HCT116 (cell line): Measurements from ENCODE around the gene SLC28A2. TPM values are rescaled to one million over a fixed set of nuclear protein-coding genes. Genes with fewer than 3 reads are reported as not detected.

Experiments
- ATAC-seq: fragments of 200-7000 bp; cut with Tn5 transposase; 2 replicates; pipeline ENCODE4 v1.9.1; 2020; ENCODE audit warnings: mild to moderate bottlenecking, moderate library complexity
- BruUV-seq: library from RNA; stranded (reverse); fragments of 400-500 nt; replicated peaks from 2 replicates; lab custom pipeline; 2021; lab: Mats Ljungman, UMichigan
- CTCF ChIA-PET: fragments of 300-600 bp; sonication (Branson Sonifier 250); formaldehyde crosslinking; loops from one replicate; lab custom pipeline; 2021; ENCODE audit warnings: antibody characterized with exemption; lab: Charles Lee
- POLR2A ChIA-PET: fragments of 300-600, 350-600 bp; sonication (Branson Sonifier 250); formaldehyde crosslinking; loops from one replicate; lab custom pipeline; 2021; ENCODE audit warnings: antibody characterized with exemption; lab: Charles Lee
- RAD21 ChIA-PET, 2 experiments: fragments of 300-600 bp; sonication (Branson Sonifier 250); formaldehyde crosslinking; loops; one replicate each; lab custom pipeline; 2023; ENCODE audit warnings: low total read pairs in 2 of 2; ENCODE audit not compliant: uncharacterized antibody in 2 of 2, unreplicated experiment in 2 of 2, low non-redundant PET in 1 of 2; lab: Charles Lee
- DNase-seq: peaks from one replicate; pipeline ENCODE4 v3.0.0-alpha.2; 2010; ENCODE audit warnings: low read depth, low spot score
- H2AFZ ChIP-seq: fragments of 200-600 bp; shearing (Covaris generic), sonication (generic); 2 replicates; pipeline ENCODE4 v1.6.1; 2017; ENCODE audit warnings: low read depth, mixed run types, mixed read lengths, antibody characterized with exemption, low read length; ENCODE audit not compliant: poor library complexity, severe bottlenecking
- H3K27ac ChIP-seq: 2 replicates; pipeline ENCODE4 v1.5.1; 2012; ENCODE audit warnings: low read depth, low read length
- H3K27me3 ChIP-seq: fragments of 200-600 bp; sonication (generic); 2 replicates; pipeline ENCODE4 v1.6.1; 2016; ENCODE audit warnings: mixed run types, low read length, mixed read lengths; ENCODE audit not compliant: insufficient read depth
- H3K36me3 ChIP-seq, 2 experiments: fragments of 200-500 bp in 1 of 2; fragments of 200-600 bp in 1 of 2; sonication (Bioruptor generic) in 1 of 2; sonication (generic) in 1 of 2; 2 replicates each; pipeline versions ENCODE4 v1.5.1 to v1.6.1; 2014 to 2016; ENCODE audit warnings: low read length in 2 of 2, inconsistent platforms in 1 of 2, mixed read lengths in 1 of 2, mixed run types in 1 of 2; ENCODE audit not compliant: insufficient read depth in 2 of 2, control insufficient read depth in 1 of 2
- H3K4me1 ChIP-seq, 2 experiments: fragments of 200-600 bp in 1 of 2; sonication (generic) in 1 of 2; 2 replicates each; pipeline versions ENCODE4 v1.5.1 to v1.6.1; 2012 to 2017; ENCODE audit warnings: low read length in 2 of 2, inconsistent platforms in 1 of 2, mild to moderate bottlenecking in 1 of 2, mixed read lengths in 1 of 2, mixed run types in 1 of 2, moderate library complexity in 1 of 2; ENCODE audit not compliant: insufficient read depth in 2 of 2, control insufficient read depth in 1 of 2
- H3K4me2 ChIP-seq: fragments of 200-600 bp; sonication (generic); 2 replicates; pipeline ENCODE4 v1.6.1; 2017; ENCODE audit warnings: mixed run types, low read length, mixed read lengths
- H3K4me3 ChIP-seq, 2 experiments: fragments of 200-600 bp in 1 of 2; sonication (generic) in 1 of 2; replicated peaks in 1 of 2; 2 replicates each; pipeline ENCODE4 v1.5.1; 2011 to 2016; ENCODE audit warnings: low read length in 2 of 2, control low read depth in 1 of 2, low read depth in 1 of 2, mild to moderate bottlenecking in 1 of 2, mixed read lengths in 1 of 2, mixed run types in 1 of 2
- H3K79me2 ChIP-seq: fragments of 200-600 bp; sonication (generic); 2 replicates; pipeline ENCODE4 v1.6.1; 2017; ENCODE audit warnings: mild to moderate bottlenecking, mixed run types, low read length, moderate library complexity, mixed read lengths; ENCODE audit not compliant: insufficient read depth
- H3K9ac ChIP-seq: fragments of 200-600 bp; sonication (generic); 2 replicates; pipeline ENCODE4 v1.6.1; 2016; ENCODE audit warnings: low read length, mixed read lengths
- H3K9me2 ChIP-seq: fragments of 200-600 bp; sonication (generic), shearing (Covaris generic); 2 replicates; pipeline ENCODE4 v1.6.1; 2017; ENCODE audit warnings: mixed run types, mild to moderate bottlenecking, moderate library complexity; ENCODE audit not compliant: insufficient read depth
- H3K9me3 ChIP-seq, 2 experiments: fragments of 200-500 bp in 1 of 2; fragments of 200-600 bp in 1 of 2; sonication (Bioruptor generic) in 1 of 2; sonication (generic) in 1 of 2; 2 replicates each; pipeline ENCODE4 v1.6.1; 2014 to 2017; ENCODE audit warnings: low read length in 2 of 2, mixed read lengths in 2 of 2, inconsistent platforms in 1 of 2, low read depth in 1 of 2, mild to moderate bottlenecking in 1 of 2, mixed run types in 1 of 2, moderate library complexity in 1 of 2; ENCODE audit not compliant: control insufficient read depth in 1 of 2, insufficient read depth in 1 of 2
- H4K20me1 ChIP-seq: fragments of 200-600 bp; sonication (generic), shearing (Covaris generic); 2 replicates; pipeline ENCODE4 v1.6.1; 2017; ENCODE audit warnings: mixed run types, mild to moderate bottlenecking, moderate library complexity; ENCODE audit not compliant: insufficient read depth
- CEBPB ChIP-seq: IDR thresholded peaks from 2 replicates; pipeline ENCODE4 v1.6.1; 2012; ENCODE audit warnings: low read depth
- CTCF ChIP-seq, 3 experiments: fragments of 200-600 bp in 1 of 3; sonication (generic) in 1 of 3; IDR thresholded peaks in 2 of 3; conservative IDR thresholded peaks in 1 of 3; 2 replicates each; pipeline ENCODE4 v1.5.1; 2012 to 2017; ENCODE audit warnings: low read depth in 2 of 3, low read length in 2 of 3, antibody characterized with exemption in 1 of 3, borderline replicate concordance in 1 of 3, control low read depth in 1 of 3, mild to moderate bottlenecking in 1 of 3, mixed read lengths in 1 of 3, mixed run types in 1 of 3, moderate library complexity in 1 of 3; ENCODE audit not compliant: insufficient read depth in 1 of 3
- ELF1 ChIP-seq: IDR thresholded peaks from 2 replicates; pipeline ENCODE4 v1.6.1; 2012; ENCODE audit warnings: low read depth, borderline replicate concordance
- EZH2 ChIP-seq: fragments of 200-600 bp; sonication (generic); IDR thresholded peaks from 2 replicates; pipeline ENCODE4 v1.6.1; 2017; ENCODE audit warnings: antibody characterized with exemption, mixed run types
- FOSL1 ChIP-seq: IDR thresholded peaks from 2 replicates; pipeline ENCODE4 v1.6.1; 2012; ENCODE audit warnings: low read depth
- SP1 ChIP-seq: IDR thresholded peaks from 2 replicates; pipeline ENCODE4 v1.6.1; 2012; ENCODE audit warnings: low read depth
- TCF7L2 ChIP-seq: IDR thresholded peaks from 2 replicates; pipeline ENCODE4 v1.7.0; 2011; ENCODE audit warnings: borderline replicate concordance, inconsistent platforms; ENCODE audit not compliant: insufficient read depth, insufficient read length; ENCODE audit errors: extremely low read depth
- ZNF274 ChIP-seq: fragments of 200-500 bp; sonication (Bioruptor generic); IDR thresholded peaks from 2 replicates; pipeline ENCODE4 v1.6.1; 2014; ENCODE audit warnings: mild to moderate bottlenecking, low read depth, low read length, inconsistent platforms
- intact Hi-C: fragments of 100-400 bp; cut with micrococcal nuclease; formaldehyde crosslinking; loops from 2 replicates; pipeline ENCODE4 v1.10.0; 2022
- total RNA-seq: library from RNA; stranded (reverse); gene quantifications from one replicate; pipeline ENCODE4 v1.2.1, GENCODE V29; 2021; ENCODE audit not compliant: unreplicated experiment
- TF ChIP-seq, protein P1 (sequence below): IDR thresholded peaks from 2 replicates; pipeline ENCODE4 v1.6.1; 2012

Gene SLC28A2
- total RNA-seq, 1 experiment from 2014 or later: not detected

GRCh38 chr15:45203182-45203581 is 48.9 kb upstream of the SLC28A2 start (continued):
- no peak for TF ChIP-seq TCF7L2
- no peak for TF ChIP-seq CTCF (IDR thresholded peaks at IDR 0.05 in 2 of 3, conservative IDR thresholded peaks at IDR 0.05 in 1 of 3; ENCODE audit: borderline replicate concordance in 1 of 3, insufficient read depth in 1 of 3, low read depth in 2 of 3, low read length in 2 of 3)
- TF ChIP-seq SP1: no peak
- TF ChIP-seq, protein P1, sequence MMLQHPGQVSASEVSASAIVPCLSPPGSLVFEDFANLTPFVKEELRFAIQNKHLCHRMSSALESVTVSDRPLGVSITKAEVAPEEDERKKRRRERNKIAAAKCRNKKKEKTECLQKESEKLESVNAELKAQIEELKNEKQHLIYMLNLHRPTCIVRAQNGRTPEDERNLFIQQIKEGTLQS: no peak
- TF ChIP-seq FOSL1: no peak
- TF ChIP-seq CEBPB: no peak

DNA sequence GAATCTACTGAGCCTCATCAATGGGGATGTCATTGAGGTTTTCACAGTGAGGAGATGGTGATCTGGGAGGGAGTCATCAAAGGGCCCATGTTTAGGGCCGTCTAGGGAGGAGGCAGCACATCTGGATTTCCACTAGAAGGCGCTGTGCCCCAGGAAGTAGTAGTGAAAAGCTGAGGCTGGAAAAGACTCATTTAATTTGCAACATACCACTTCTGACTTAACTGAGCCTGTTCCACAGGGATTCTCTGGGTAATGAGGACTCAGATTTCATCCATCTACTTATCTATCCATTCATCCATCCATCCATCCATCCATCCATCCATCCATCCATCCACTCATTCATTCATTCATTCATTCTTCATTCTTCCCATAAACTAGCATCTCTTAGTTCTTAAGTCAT is 46.8 kb upstream of the SLC28A2 start:
- no peaks in the 10 kb centered on the region for H4K20me1 ChIP-seq
- DNase-seq: peak; percentile 58
- peak; percentile 49 for ATAC-seq
- no peaks in the 10 kb centered on the region for H3K9me3 ChIP-seq
- CTCF ChIA-PET: interaction anchor here (0.7 to 5.2 kb wide), 20 partner anchors 12 to 271 kb away, joined by 3 to 40 read pairs (median 4); a partner anchor contains a TSS
- H3K4me2 ChIP-seq: no peak overlapping the region
- H3K4me1 ChIP-seq: peaks cover 0 to 14% of the 10 kb centered on the region in 2 experiments; a peak in 2 of 4 replicates
- H3K27ac ChIP-seq: no peak overlapping the region
- POLR2A ChIA-PET: no interaction called here
- RAD21 ChIA-PET: interaction anchor here in 1 of 2 experiments (0.8 to 1.5 kb wide), 2 partner anchors 42 to 72 kb away, joined by 3 read pairs; no protein-coding TSS in a partner anchor
- TF ChIP-seq CTCF (IDR thresholded peaks at IDR 0.05 in 2 of 3, conservative IDR thresholded peaks at IDR 0.05 in 1 of 3; ENCODE audit: borderline replicate concordance in 1 of 3, insufficient read depth in 1 of 3, low read depth in 2 of 3, low read length in 2 of 3) (peak in 2 of 3 experiments; percentile 96 to 97; a peak in 4 of 6 replicates), TCF7L2 (peak; percentile 58), ELF1 (no peak), CEBPB (no peak), ZNF274 (no peak), EZH2 (no peak)
- H3K9me2 ChIP-seq: no peaks in the 10 kb centered on the region
- peak overlapping the region; percentile 14 for H2AFZ ChIP-seq
- no peaks in the 10 kb centered on the region for H3K27me3 ChIP-seq
- H3K4me3 ChIP-seq: no peak overlapping the region
- intact Hi-C loops: loop anchor here (1.0 to 10.0 kb wide), 3 partner anchors 64 to 410 kb away; no protein-coding TSS in a partner anchor
- BruUV-seq: no TSS peak
- H3K9ac ChIP-seq: no peak overlapping the region
- H3K36me3 ChIP-seq: no peaks in the 10 kb centered on the region
- no peaks in the 10 kb centered on the region for H3K79me2 ChIP-seq
